ENCODE measurements around the gene MDH1.

MDH1 gene

DNA sequence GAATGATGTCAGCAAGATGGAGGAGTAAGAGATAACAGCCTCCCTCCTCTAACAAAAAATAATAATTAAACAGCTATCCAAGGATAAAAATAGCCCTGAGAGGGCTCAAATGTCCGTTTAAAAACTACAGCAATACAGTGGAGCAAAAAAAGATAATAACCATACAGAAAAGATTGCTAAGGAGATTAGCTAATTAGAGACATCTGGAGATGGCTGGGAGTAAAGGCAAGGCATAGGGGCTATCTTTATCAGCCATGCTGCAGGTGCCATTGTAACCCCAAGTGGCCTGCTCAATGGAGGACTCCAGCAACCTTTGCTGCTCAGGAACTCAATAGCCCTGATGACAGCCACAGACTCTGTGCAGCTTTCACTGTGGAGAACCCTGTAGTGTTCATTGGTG lies 42.7 kb downstream of the MDH1 start:
- H3K27ac ChIP-seq (ENCODE audit: insufficient read depth in 1 of 2, low read depth in 1 of 2, low read length in 2 of 2, poor library complexity in 1 of 2, severe bottlenecking in 2 of 2): no peak overlapping the region
- H3K4me1 ChIP-seq (ENCODE audit: control extremely low read depth in 1 of 4, control insufficient read depth in 4 of 4, insufficient read depth in 4 of 4, low read length in 3 of 4): no peaks in the 10 kb centered on the region
- H3K9me3 ChIP-seq (ENCODE audit: control extremely low read depth in 1 of 5, control insufficient read depth in 4 of 5, insufficient read depth in 2 of 5, low read depth in 1 of 5, low read length in 4 of 5): peaks cover 0 to 24% (median 12%) of the 10 kb centered on the region in 5 experiments
- no CpG with 5 or more reads among the region's 1 CpG for WGBS (ENCODE audit: insufficient coverage)
- no peak for DNase-seq
- no peaks in the 10 kb centered on the region for H3K27me3 ChIP-seq (replicated peaks in 2 of 5; ENCODE audit: control insufficient read depth in 4 of 5, insufficient read depth in 5 of 5, low read length in 4 of 5)
- CTCF ChIA-PET: no interaction called here
- H3K4me3 ChIP-seq (ENCODE audit: control insufficient read depth in 1 of 7, extremely low read depth in 1 of 7, insufficient read depth in 4 of 7, low read depth in 2 of 7, low read length in 6 of 7): no peak overlapping the region
- POLR2A ChIA-PET: no interaction called here
- H3K36me3 ChIP-seq (ENCODE audit: control insufficient read depth in 4 of 4, insufficient read depth in 4 of 4, low read length in 3 of 4): no peaks in the 10 kb centered on the region

- ChIA-PET CTCF (no interaction called here), POLR2A (no interaction called here)
- H3K9me3 ChIP-seq (ENCODE audit: control extremely low read depth in 1 of 5, control insufficient read depth in 4 of 5, insufficient read depth in 2 of 5, low read depth in 1 of 5, low read length in 4 of 5): peaks cover 0 to 27% (median 12%) of the 10 kb centered on the region in 5 experiments
- H3K4me1 ChIP-seq (ENCODE audit: control extremely low read depth in 1 of 4, control insufficient read depth in 4 of 4, insufficient read depth in 4 of 4, low read length in 3 of 4): no peaks in the 10 kb centered on the region
- no CpG with 5 or more reads among the region's 2 CpGs for WGBS (ENCODE audit: insufficient coverage)
- no peaks in the 10 kb centered on the region for H3K27me3 ChIP-seq (replicated peaks in 2 of 5; ENCODE audit: control insufficient read depth in 4 of 5, insufficient read depth in 5 of 5, low read length in 4 of 5)
- H3K27ac ChIP-seq (ENCODE audit: insufficient read depth in 1 of 2, low read depth in 1 of 2, low read length in 2 of 2, poor library complexity in 1 of 2, severe bottlenecking in 2 of 2): no peak overlapping the region
- no peaks in the 10 kb centered on the region for H3K36me3 ChIP-seq (ENCODE audit: control insufficient read depth in 4 of 4, insufficient read depth in 4 of 4, low read length in 3 of 4)
- no peak for DNase-seq
- no peak overlapping the region for H3K4me3 ChIP-seq (ENCODE audit: control insufficient read depth in 1 of 7, extremely low read depth in 1 of 7, insufficient read depth in 4 of 7, low read depth in 2 of 7, low read length in 6 of 7)
These were observed 43.6 kb downstream of the MDH1 start for GRCh38 chr2:63632382-63632781.

DNA sequence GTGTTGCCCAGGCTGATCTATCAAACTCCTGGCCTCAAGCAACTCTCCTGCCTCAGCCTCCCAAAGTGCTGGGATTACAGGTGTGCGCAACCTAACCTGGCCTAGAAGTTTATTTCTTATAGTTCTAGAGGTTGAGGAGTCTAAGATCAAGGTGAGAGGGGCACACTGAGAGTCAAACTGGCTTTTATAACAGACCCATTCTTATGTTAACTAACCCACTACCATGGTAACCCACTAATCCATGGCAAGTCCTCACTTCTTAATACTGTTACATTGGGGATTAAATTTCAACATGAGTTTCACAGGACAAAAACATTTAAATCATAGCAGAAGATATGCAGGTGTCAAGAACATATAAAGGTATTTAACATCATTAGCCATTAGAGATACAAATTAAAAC lies 50.6 kb downstream of the MDH1 start:
- Histone ChIP-seq H3K36me3 (ENCODE audit: control insufficient read depth in 4 of 4, insufficient read depth in 4 of 4, low read length in 3 of 4) (no peaks in the 10 kb centered on the region), H3K4me1 (ENCODE audit: control extremely low read depth in 1 of 4, control insufficient read depth in 4 of 4, insufficient read depth in 4 of 4, low read length in 3 of 4) (no peaks in the 10 kb centered on the region), H3K9me3 (ENCODE audit: control extremely low read depth in 1 of 5, control insufficient read depth in 4 of 5, insufficient read depth in 2 of 5, low read depth in 1 of 5, low read length in 4 of 5) (peaks cover 0 to 6% (median 2%) of the 10 kb centered on the region in 5 experiments), H3K4me3 (ENCODE audit: control insufficient read depth in 1 of 7, extremely low read depth in 1 of 7, insufficient read depth in 4 of 7, low read depth in 2 of 7, low read length in 6 of 7) (no peak overlapping the region), H3K27ac (ENCODE audit: insufficient read depth in 1 of 2, low read depth in 1 of 2, low read length in 2 of 2, poor library complexity in 1 of 2, severe bottlenecking in 2 of 2) (no peak overlapping the region), H3K27me3 (replicated peaks in 2 of 5; ENCODE audit: control insufficient read depth in 4 of 5, insufficient read depth in 5 of 5, low read length in 4 of 5) (no peaks in the 10 kb centered on the region)
- ChIA-PET POLR2A (no interaction called here), CTCF (no interaction called here)
- WGBS (ENCODE audit: insufficient coverage): no CpG with 5 or more reads among the region's 1 CpG
- DNase-seq: no peak

GRCh38 chr2:63642946-63643345 lies 54.2 kb downstream of the MDH1 start:
- Histone ChIP-seq H3K4me3 (ENCODE audit: control insufficient read depth in 1 of 7, extremely low read depth in 1 of 7, insufficient read depth in 4 of 7, low read depth in 2 of 7, low read length in 6 of 7) (no peak overlapping the region), H3K4me1 (ENCODE audit: control extremely low read depth in 1 of 4, control insufficient read depth in 4 of 4, insufficient read depth in 4 of 4, low read length in 3 of 4) (no peaks in the 10 kb centered on the region), H3K27me3 (replicated peaks in 2 of 5; ENCODE audit: control insufficient read depth in 4 of 5, insufficient read depth in 5 of 5, low read length in 4 of 5) (no peaks in the 10 kb centered on the region), H3K27ac (ENCODE audit: insufficient read depth in 1 of 2, low read depth in 1 of 2, low read length in 2 of 2, poor library complexity in 1 of 2, severe bottlenecking in 2 of 2) (no peak overlapping the region), H3K9me3 (ENCODE audit: control extremely low read depth in 1 of 5, control insufficient read depth in 4 of 5, insufficient read depth in 2 of 5, low read depth in 1 of 5, low read length in 4 of 5) (no peaks in the 10 kb centered on the region), H3K36me3 (ENCODE audit: control insufficient read depth in 4 of 4, insufficient read depth in 4 of 4, low read length in 3 of 4) (no peaks in the 10 kb centered on the region)
- WGBS (ENCODE audit: insufficient coverage): no CpG with 5 or more reads among the region's 1 CpG
- no peak for DNase-seq
- POLR2A ChIA-PET: no interaction called here
- CTCF ChIA-PET: no interaction called here

GRCh38 chr2:63643486-63643885 lies 54.7 kb downstream of the MDH1 start:
- Histone ChIP-seq H3K4me1 (ENCODE audit: control extremely low read depth in 1 of 4, control insufficient read depth in 4 of 4, insufficient read depth in 4 of 4, low read length in 3 of 4) (no peaks in the 10 kb centered on the region), H3K9me3 (ENCODE audit: control extremely low read depth in 1 of 5, control insufficient read depth in 4 of 5, insufficient read depth in 2 of 5, low read depth in 1 of 5, low read length in 4 of 5) (no peaks in the 10 kb centered on the region), H3K27ac (ENCODE audit: insufficient read depth in 1 of 2, low read depth in 1 of 2, low read length in 2 of 2, poor library complexity in 1 of 2, severe bottlenecking in 2 of 2) (no peak overlapping the region), H3K4me3 (ENCODE audit: control insufficient read depth in 1 of 7, extremely low read depth in 1 of 7, insufficient read depth in 4 of 7, low read depth in 2 of 7, low read length in 6 of 7) (no peak overlapping the region), H3K27me3 (replicated peaks in 2 of 5; ENCODE audit: control insufficient read depth in 4 of 5, insufficient read depth in 5 of 5, low read length in 4 of 5) (no peaks in the 10 kb centered on the region), H3K36me3 (ENCODE audit: control insufficient read depth in 4 of 4, insufficient read depth in 4 of 4, low read length in 3 of 4) (no peaks in the 10 kb centered on the region)
- WGBS (ENCODE audit: insufficient coverage): 100% methylated on average over 1 of the region's 1 CpG
- POLR2A ChIA-PET: no interaction called here
- CTCF ChIA-PET: no interaction called here
- DNase-seq: no peak

DNA sequence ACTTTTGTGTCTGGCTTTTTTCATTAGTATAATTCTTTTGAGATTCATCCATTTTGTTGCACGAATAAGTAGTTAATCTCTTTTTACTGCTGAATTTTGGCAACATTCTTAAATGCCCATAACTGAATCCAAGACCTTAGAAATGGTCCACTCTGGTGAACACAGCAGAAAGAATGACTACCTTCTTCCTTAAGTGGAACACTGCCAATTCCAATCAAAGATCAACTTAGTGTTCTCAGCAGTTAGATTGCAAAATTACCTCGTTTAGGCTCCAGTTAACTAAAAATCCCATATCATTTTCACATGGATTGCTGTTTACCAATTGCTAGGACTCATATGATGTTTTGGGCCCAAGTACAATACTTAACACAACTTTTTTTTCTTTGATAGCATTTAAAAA lies 59.9 kb downstream of the MDH1 start:
- WGBS (ENCODE audit: insufficient coverage): 100% methylated on average over 1 of the region's 2 CpGs
- H3K4me1 ChIP-seq (ENCODE audit: control extremely low read depth in 1 of 4, control insufficient read depth in 4 of 4, insufficient read depth in 4 of 4, low read length in 3 of 4): peaks cover 0 to 13% (median 3%) of the 10 kb centered on the region in 4 experiments
- no peaks in the 10 kb centered on the region for H3K36me3 ChIP-seq (ENCODE audit: control insufficient read depth in 4 of 4, insufficient read depth in 4 of 4, low read length in 3 of 4)
- no peak overlapping the region for H3K27ac ChIP-seq (ENCODE audit: insufficient read depth in 1 of 2, low read depth in 1 of 2, low read length in 2 of 2, poor library complexity in 1 of 2, severe bottlenecking in 2 of 2)
- DNase-seq: no peak
- ChIA-PET CTCF (no interaction called here), POLR2A (no interaction called here)
- H3K4me3 ChIP-seq (ENCODE audit: control insufficient read depth in 1 of 7, extremely low read depth in 1 of 7, insufficient read depth in 4 of 7, low read depth in 2 of 7, low read length in 6 of 7): no peak overlapping the region
- no peaks in the 10 kb centered on the region for H3K9me3 ChIP-seq (ENCODE audit: control extremely low read depth in 1 of 5, control insufficient read depth in 4 of 5, insufficient read depth in 2 of 5, low read depth in 1 of 5, low read length in 4 of 5)
- no peaks in the 10 kb centered on the region for H3K27me3 ChIP-seq (replicated peaks in 2 of 5; ENCODE audit: control insufficient read depth in 4 of 5, insufficient read depth in 5 of 5, low read length in 4 of 5)

- WGBS (ENCODE audit: insufficient coverage): 100% methylated on average over 1 of the region's 1 CpG
- Histone ChIP-seq H3K27me3 (replicated peaks in 2 of 5; ENCODE audit: control insufficient read depth in 4 of 5, insufficient read depth in 5 of 5, low read length in 4 of 5) (no peaks in the 10 kb centered on the region), H3K9me3 (ENCODE audit: control extremely low read depth in 1 of 5, control insufficient read depth in 4 of 5, insufficient read depth in 2 of 5, low read depth in 1 of 5, low read length in 4 of 5) (peaks cover 0 to 4% (median 0%) of the 10 kb centered on the region in 5 experiments), H3K4me3 (ENCODE audit: control insufficient read depth in 1 of 7, extremely low read depth in 1 of 7, insufficient read depth in 4 of 7, low read depth in 2 of 7, low read length in 6 of 7) (no peak overlapping the region), H3K36me3 (ENCODE audit: control insufficient read depth in 4 of 4, insufficient read depth in 4 of 4, low read length in 3 of 4) (no peaks in the 10 kb centered on the region), H3K27ac (ENCODE audit: insufficient read depth in 1 of 2, low read depth in 1 of 2, low read length in 2 of 2, poor library complexity in 1 of 2, severe bottlenecking in 2 of 2) (no peak overlapping the region), H3K4me1 (ENCODE audit: control extremely low read depth in 1 of 4, control insufficient read depth in 4 of 4, insufficient read depth in 4 of 4, low read length in 3 of 4) (peaks cover 0 to 13% (median 3%) of the 10 kb centered on the region in 4 experiments)
- CTCF ChIA-PET: no interaction called here
- POLR2A ChIA-PET: no interaction called here
- no peak for DNase-seq
These were observed 61.1 kb downstream of the MDH1 start for GRCh38 chr2:63649829-63650228.

Measured in common myeloid progenitor, CD34-positive (primary cell).